GF-D8 (cell line): Measurements from ENCODE around the gene OR10G8.

Source experiments
- DNase-seq: peaks from one replicate; lab custom pipeline; 2025; lab: John Stamatoyannopoulos, UW

OR10G8 gene

GRCh38 chr11:124078591-124078990, 52.0 kb downstream of the OR10G8 start:
- no peak for DNase-seq

GRCh38 chr11:124079631-124080326, 53.2 kb downstream of the OR10G8 start:
- no peak for DNase-seq
